Stimulated activated CD8-positive, alpha-beta memory T cell treated with anti-CD3 and anti-CD28 coated beads, Interleukin-2, amount 100 ng/mL, for 48 hours (primary cell): ENCODE measurements around the gene RNF103.
"Not testable (repeated sequence)": the region's sequence is repeated elsewhere in the genome, so short reads cannot be mapped to it uniquely, and the experiment has no call there.

ENCODE experiments used
- DNase-seq, 2 donors: peaks; one replicate each; pipeline ENCODE4 v3.0.0-alpha.2; 2020; ENCODE audit warnings: low read depth in 2 of 2

RNF103 gene, protein sequence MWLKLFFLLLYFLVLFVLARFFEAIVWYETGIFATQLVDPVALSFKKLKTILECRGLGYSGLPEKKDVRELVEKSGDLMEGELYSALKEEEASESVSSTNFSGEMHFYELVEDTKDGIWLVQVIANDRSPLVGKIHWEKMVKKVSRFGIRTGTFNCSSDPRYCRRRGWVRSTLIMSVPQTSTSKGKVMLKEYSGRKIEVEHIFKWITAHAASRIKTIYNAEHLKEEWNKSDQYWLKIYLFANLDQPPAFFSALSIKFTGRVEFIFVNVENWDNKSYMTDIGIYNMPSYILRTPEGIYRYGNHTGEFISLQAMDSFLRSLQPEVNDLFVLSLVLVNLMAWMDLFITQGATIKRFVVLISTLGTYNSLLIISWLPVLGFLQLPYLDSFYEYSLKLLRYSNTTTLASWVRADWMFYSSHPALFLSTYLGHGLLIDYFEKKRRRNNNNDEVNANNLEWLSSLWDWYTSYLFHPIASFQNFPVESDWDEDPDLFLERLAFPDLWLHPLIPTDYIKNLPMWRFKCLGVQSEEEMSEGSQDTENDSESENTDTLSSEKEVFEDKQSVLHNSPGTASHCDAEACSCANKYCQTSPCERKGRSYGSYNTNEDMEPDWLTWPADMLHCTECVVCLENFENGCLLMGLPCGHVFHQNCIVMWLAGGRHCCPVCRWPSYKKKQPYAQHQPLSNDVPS

DNA sequence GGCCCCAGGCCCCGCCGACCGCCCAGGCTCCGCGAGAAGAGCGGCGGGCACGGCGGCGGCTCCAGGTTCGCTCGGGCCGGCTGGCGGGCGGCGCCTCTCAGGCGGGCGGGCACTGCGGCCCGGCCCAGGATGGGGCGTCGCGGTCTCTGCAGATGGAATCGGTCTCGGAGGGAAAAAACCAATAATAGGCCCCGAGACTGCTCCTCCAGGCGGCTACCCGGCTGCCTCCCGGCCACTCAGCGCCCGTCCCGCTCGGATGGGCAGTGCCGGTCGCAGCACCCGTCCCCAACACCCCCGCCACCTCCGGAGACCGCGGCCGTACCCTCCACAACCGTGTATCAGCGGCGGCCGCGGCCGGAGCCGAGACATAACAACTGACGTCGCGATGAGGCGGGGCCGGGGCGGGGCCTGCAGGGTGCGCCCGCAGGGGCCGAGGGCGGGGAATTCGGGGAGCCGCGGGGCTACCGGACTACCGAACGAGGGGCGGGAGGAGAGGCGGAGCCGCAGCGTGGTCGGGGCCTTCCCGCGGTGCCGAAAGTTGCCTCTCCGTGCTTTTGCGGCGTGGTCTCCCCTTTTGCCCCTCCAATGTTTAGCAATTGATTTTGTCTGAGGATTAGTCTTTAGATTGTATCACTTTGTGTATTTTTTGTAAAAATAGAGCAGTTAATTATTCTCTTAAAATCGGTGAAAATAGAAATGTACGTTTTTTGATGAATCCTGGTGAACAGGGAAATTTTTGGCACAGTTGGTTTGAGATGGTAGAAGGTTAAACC lies at the start of gene RNF103:
RNF103 (minus strand) TSS at position 372 of the 773 bp plus-strand sequence. CDS start 979 bp downstream, outside the sequence.
- peak; percentile 90 to 94 for DNase-seq

DNA sequence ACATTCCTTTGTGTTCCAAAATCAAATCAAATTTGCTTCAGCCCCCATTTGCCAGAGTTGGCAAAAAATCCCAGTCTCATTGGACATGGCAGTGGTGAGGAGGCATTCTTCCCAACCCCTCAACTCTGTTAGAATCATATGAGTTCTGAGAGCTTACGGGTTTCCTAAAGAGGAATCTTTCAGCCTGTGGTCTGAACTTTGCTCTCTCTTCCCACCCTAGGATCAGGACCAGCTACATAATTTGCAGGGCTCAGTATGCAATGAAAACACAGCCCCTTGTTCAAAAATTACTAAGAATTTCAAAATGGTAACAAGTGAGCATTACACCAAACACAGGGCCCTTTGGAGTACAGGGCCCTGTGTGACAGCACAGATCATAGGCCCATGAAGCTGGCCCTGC lies 49.3 kb upstream of the RNF103 start:
- no peak for DNase-seq

DNA sequence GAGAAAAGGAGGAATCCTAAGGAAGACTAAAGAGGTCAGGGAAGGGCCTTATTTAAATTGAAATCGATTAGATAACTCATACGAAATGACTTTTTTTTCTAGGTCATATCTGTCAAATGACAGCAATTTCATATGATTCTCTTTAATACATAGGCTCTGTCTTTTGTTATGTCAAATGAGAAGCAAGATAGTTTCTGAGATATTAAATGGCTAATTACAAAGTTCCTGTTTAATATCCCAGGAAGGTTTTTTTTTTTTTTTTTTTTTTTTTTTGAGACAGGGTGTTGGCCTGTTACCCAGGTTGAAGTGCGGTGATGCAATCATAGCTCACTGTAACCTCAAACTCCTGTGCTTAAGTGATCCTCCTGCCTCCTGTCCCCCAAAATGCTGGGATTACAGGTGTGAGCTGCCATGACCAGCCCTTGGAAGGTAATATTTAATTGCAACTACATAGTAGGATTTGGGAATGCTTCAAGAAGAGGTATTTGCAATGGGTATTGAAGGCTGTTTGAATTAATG lies 48.4 kb upstream of the RNF103 start:
- no peak for DNase-seq

DNA sequence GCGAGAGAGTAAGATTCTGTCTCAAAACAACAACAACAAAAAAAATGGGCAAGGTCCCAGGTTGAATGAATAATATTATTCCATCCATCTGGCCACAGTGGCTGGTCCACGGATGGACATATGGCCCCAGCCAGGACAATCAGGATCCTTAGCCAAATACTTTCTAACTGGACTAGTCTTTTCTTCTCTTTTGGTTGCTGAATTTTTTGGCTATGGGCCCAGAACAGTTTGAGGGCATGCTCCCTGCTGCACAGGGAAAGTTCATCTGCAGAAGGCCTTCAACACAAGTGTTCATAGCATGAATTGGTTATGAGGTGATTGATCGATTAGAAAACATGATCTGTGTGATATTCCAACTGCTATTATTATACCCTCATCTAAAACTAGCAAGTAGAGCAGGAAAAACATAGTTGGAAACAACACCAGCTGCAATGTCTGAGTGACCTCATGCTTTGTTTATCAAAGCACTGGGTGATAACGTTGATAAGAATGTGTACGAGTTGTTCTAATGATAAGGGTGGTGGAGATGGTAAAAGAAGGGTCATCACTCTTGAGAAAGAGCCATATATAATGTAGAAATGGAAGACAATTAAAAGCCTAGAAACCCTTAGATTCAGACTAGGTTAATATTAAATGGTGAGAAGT lies 47.8 kb upstream of the RNF103 start:
- no peak for DNase-seq

DNA sequence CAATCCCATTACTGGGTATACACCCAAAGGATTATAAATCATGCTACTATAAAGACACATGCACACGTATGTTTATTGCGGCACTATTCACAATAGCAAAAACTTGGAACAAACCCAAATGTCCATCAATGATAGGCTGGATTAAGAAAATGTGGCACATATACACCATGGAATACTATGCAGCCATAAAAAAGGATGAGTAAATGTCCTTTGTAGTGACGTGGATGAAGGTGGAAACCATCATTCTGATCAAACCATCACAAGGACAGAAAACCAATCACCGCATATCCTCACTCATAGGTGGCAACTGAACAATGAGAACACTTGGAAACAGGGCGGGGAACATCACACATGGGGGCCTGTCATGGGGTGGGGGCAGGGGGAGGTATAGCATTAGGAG lies 45.7 kb upstream of the RNF103 start:
- not testable (repeated sequence) for DNase-seq

DNA sequence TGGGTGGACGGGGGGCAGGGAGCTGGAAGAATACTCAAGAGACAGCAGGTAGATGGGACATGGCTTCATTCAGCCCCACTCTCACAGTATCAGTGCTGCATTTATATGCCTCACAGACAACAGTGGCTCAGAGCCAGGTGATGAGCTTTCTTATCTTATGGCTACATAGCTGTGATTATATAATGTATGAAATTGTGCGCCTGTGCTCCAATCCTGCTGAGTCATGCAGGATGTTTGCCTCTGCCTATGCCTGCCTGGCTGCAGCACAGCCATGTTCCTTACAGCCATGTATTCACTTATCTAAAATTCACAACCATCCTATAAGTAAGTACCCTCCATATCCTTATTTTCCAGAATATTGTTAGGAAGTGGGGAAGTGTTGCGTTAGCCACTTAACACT lies 37.7 kb upstream of the RNF103 start:
- no peak for DNase-seq

DNA sequence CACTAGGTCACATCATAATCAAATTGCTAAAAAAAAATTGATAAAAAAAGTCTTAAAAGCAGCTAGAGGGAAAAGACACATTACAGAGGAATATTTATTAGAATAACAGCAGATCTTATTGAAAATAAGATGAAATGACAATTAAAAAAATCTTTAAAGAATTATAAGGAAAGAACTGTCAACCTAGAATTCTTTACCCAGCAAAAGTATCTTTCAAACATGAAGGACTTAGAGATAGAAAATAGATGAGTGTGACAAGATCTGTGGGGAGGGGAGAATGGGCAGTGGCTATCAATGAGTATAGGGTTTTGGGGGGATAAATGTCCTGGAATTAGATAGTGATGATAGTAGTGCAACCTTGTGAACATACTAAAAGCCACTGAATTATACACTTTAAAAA lies 26.5 kb upstream of the RNF103 start:
- DNase-seq: no peak

DNA sequence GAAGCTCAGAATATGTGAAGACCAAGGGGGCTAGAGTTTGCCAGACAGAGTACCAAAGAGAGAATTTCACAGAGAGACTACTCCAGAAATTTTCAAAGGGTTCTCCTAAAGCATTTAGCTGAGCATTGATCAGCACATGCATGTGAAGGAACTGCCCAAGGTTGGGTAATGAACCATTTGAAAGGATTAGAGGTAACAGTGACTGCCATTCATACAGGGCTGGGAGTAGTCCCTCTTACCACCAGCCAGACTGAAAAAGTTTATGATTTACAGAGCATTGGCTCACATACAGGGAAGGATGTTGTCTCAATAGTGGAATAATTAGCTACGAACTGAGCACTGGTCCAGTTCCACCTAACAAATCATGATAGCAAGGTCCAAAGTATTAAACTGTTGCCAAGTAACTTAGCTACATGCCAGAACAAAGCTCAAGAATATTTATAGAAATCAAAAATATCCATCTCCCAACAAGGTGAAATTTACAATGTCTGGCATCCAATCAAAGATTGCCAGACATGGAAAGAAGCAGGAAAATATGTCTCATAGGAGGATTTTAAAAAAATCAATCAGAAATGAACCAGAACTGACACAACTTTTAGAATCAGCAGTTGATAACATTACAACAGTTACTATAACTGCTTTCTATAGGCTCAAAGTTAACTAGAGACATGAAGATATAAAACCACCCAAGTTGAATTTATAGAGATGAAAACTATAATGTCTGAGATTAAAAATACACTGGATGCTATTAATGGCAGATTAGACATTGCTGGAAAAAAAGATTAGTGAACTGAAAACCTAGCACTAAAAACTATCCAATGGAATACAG lies 25.7 kb upstream of the RNF103 start:
- DNase-seq: no peak

DNA sequence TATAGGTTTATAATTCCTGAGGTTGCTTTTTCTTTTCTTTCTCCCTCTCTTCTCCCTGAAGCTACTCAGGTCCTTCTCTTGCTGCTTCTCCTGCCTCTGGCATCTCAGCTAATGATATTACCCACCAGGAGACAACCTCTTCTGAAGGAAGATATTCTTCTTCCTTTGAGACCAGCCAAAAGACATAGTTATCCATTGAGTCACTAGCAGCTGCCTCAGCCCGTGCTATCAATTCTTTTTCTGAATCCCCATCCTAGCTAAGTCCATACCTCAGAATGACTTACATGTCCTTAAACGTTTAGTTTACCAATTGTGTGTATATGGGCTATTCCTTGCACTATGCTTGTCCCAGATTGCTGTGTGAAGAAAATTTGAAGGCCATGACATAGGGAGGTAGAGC lies 25.0 kb upstream of the RNF103 start:
- DNase-seq: no peak

DNA sequence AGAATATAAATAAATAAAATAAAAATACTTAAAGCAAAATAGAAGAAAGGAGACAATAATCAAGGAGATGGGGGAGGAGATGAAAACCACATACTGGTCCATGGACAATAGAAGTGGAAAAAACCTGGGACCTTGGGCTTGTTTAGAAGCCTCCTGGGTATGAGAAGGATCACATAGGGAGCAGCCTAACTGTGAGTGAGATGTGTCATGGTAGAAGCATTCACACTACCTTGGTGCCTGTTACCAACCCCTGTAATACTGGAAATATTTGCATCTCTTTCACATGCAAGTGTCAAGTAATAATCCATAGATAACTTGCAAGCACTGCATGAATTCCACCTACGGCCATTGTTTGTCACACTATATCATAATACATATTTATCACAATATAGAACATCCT lies 23.2 kb upstream of the RNF103 start:
- DNase-seq: no peak

DNA sequence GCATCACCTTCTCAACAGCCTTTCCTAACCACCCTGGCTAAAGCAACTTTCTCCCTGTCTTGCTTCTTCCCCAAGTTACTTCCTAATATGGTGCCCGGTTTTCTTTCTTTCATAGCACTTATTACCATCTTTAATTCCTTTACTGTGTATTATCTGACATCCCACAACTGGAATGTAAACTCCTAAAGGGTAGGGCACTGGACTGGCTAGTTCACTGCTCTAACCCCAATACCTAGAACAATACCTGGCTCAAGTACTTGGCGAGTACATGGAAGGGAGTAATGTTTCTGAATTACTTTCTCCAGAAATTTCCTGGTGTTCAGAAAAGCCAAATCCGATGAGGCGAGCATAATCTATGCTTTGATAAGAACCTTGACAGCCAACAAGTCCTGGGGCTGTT lies 22.7 kb upstream of the RNF103 start:
- DNase-seq: no peak

DNA sequence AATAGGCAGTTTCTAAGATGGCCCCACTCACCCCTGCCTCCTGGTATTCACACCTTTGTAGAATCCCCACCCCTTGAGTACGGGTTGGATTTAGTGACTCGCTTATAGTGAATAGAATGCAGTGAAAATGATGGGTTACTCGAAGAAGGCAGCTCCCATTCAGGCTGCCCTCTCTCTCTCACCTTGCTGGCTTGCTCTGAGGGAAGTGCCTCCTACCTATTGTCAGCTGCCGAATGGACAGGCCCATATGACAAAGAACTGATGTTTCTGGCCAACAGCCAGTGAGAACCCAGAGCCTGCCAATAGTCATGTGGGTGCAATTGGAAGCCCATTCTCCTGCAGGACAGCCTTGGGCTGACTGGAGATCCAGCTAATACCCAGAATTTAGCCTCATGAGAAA lies 22.1 kb upstream of the RNF103 start:
- DNase-seq: no peak

DNA sequence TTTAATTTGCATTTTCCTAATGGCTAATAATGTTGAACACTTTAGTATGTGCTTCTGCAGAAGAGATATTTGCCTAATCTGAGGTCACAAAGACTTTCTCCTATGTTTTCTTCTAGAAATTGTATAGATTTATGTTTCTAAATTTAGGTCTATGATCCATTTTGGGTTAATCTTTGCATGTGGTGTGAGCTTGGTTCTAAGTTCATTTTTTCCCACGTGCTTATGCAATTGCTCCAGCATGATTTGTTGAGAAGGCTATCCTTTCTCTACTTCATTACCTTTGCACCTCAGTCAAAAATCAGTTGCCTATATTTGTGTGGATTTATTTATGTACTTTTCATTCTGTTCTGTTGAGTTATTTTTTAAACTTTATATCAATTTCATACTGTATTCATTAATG lies 15.0 kb upstream of the RNF103 start:
- DNase-seq: no peak

DNA sequence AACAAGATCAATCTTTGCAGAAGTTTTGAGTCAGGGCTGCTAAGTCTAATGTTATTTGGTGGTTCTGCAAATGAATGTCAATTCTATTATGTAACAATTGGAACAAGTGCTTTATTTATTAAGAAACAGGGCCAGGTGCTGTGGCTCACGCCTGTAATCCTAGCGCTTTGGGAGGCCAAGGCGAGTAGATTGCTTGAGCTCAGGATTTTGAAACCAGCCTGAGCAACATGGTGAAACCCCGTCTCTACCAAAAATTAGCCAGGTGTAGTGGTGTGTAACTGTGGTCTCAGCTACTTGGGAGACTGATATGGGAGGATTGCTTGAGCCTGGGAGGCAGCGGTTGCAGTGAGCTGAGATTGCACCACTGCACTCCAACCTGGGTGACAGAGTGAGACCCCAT lies 13.2 kb upstream of the RNF103 start:
- DNase-seq: no peak

DNA sequence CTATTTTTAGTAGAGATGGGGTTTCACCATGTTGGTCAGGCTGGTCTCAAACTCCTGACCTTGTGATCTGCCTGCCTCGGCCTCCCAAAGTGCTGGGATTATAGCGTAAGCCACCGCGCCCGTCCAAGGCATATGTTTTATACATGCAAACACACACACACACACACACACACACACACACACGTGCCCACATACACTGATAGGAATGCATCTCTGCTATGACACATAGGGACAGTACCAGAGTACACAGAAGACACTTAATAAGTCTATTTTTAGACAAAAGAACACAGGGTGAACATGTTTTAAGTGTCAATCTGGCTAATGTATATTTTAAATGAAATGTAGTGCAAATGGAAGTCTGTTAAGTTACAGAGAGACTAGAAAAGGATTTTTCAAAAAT lies 10.7 kb upstream of the RNF103 start:
- no peak for DNase-seq

DNA sequence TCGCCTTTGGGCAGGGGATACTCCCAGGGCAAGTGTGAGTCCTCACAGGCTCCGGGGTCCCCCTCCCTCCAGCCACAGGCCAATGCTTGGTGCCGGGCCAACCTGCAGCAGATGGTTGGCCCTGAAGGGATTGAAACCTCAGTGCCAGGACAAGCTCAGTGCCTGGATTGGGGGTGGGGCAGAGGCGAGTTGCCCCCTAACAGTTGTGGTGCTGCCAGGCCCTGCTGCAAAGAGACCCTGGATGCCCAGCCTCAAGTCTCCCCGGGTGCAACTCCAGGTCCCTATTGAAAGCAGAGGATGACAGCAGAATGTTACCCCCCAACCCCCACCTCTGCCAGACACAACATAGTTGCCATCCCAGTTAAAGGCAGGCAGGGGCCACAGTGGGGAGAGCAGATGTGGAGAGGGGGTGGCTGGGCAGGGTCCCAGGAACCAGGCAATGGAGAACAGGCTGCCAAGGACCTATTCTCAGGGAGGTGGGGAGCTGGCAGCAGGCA lies 9.5 kb upstream of the RNF103 start:
- no peak for DNase-seq

DNA sequence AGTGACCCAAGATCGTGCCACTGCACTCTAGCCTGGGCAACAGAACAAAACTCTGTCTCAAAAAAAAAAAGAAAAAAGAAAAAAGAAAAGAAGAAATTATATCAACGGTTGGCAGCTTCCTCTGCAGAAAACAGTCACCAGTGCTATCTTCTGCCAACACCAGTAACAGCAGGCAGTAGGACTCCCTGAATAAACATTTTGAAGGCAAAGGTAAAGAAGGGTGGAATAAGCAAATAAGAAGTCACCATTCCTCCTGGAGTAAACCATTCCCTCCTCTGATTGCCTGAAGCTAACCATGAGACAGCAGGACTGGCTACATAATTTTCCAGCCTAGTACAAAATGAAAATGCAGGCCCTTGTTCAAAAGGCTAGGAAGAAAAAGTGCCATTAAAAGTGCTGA lies 9.0 kb upstream of the RNF103 start:
- DNase-seq: no peak

DNA sequence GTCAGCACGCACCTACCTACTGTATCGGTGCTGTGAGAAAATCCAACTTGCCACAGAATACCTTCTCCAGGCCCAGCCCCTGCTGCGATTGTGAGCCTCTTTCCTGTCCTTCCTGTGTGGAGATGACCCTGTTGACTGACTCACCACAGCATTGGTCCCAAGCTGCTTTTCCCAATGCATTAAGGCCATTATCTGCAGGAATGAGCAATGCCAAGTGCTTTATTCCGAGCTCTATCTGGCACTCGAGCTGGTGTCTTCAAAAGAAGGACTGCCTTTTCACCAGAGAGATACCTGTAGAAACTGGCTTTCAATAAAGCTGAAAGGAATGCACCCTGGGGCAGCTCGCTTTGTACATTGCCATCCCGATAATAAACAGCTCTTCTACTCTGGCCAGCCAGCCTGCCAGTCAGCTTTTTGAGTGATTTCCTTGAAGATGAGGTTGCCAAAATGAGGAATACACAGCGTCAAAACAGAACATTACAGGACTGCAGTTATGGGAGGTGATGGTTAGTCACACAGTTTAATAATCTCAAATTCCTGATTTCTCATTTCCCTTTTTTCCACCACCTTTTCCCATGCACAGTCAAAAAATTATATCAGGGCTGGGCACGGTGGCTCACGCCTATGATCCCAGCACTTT lies 8.3 kb upstream of the RNF103 start:
- DNase-seq: no peak

DNA sequence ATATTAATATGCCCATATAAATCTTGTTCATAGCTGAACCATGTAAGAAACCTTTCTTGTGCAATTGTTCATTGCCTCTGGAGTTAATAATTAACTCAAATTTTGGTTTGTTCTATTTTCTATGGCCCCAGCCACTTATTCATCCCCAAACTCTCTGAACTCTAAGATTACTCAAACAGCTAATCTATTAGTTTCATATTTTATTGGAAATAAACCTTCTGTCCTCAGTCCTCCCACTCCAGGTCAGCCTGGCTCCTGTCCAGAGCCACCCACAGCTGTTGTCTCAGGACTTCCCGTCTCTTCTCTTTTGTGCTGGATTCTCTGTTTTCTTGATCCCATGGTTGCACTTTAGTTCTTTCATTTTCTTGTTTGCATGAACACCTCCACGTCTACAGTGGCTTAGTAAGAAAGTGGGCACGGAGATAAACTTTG lies 4.4 kb upstream of the RNF103 start:
- DNase-seq: no peak

DNA sequence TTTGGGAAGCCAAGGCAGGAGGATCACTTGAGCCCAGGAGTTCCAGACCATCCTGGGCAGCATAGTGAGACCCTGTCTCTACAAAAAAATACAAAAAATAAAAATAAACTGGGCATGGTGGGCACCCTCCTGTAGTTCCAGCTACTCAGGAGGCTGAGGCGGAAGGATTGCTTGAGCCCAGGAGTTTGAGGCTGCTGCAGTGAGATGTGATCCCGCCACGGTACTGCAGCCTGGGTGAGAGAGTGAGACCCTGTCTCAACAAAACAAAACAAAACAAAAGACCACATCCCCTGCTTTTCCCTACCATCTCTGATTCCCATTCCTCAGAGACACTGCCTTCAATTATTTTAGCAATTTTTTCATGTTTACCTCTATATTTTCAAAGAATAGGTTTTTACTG lies 3.9 kb upstream of the RNF103 start:
- no peak for DNase-seq
